Endodermal cell (in vitro differentiated cells): ENCODE data around the gene MAZ. TPM values are rescaled to one million over a fixed set of nuclear protein-coding genes. Genes with fewer than 3 reads are reported as not detected.

Experiments
- DNase-seq: peaks from one replicate; pipeline ENCODE4 v3.0.0-alpha.2; 2017
- H3K27ac ChIP-seq: 2 replicates; pipeline ENCODE4 v1.5.1; 2013; ENCODE audit warnings: mild to moderate bottlenecking, low read depth, low read length, moderate library complexity
- H3K27me3 ChIP-seq: 2 replicates; pipeline ENCODE4 v1.6.1; 2013; ENCODE audit warnings: mild to moderate bottlenecking, low read length, moderate library complexity; ENCODE audit not compliant: insufficient read depth, control insufficient read depth, poor library complexity, severe bottlenecking
- H3K36me3 ChIP-seq: 2 replicates; pipeline ENCODE4 v1.7.0; 2013; ENCODE audit warnings: mild to moderate bottlenecking, low read length, moderate library complexity; ENCODE audit not compliant: control insufficient read depth, insufficient read depth
- H3K4me1 ChIP-seq: one replicate; pipeline ENCODE4 v1.7.0; 2013; ENCODE audit warnings: low read length; ENCODE audit not compliant: control insufficient read depth, insufficient read depth
- H3K4me3 ChIP-seq: 2 replicates; pipeline ENCODE4 v1.5.1; 2013; ENCODE audit warnings: mild to moderate bottlenecking, low read length, moderate library complexity
- H3K9ac ChIP-seq: 2 replicates; pipeline ENCODE4 v1.6.1; 2013; ENCODE audit warnings: mild to moderate bottlenecking, low read length, moderate library complexity; ENCODE audit not compliant: poor library complexity, severe bottlenecking; ENCODE audit errors: extremely low read depth
- H3K9me3 ChIP-seq: 2 replicates; pipeline ENCODE4 v1.6.1; 2013; ENCODE audit warnings: mild to moderate bottlenecking, low read length, moderate library complexity; ENCODE audit not compliant: control insufficient read depth
- H3K27ac Mint-ChIP-seq: 2 replicates; pipeline ENCODE4 v1.8.0; 2020; ENCODE audit warnings: mixed read lengths
- H3K27me3 Mint-ChIP-seq: 2 replicates; pipeline ENCODE4 v1.8.0; 2021; ENCODE audit warnings: mild to moderate bottlenecking, mixed read lengths; ENCODE audit not compliant: insufficient read depth
- H3K36me3 Mint-ChIP-seq: 2 replicates; pipeline ENCODE4 v1.8.0; 2020; ENCODE audit warnings: low read depth, mixed read lengths
- H3K4me1 Mint-ChIP-seq: 2 replicates; pipeline ENCODE4 v1.8.0; 2020; ENCODE audit warnings: mixed read lengths
- H3K4me3 Mint-ChIP-seq: 2 replicates; pipeline ENCODE4 v1.8.0; 2020; ENCODE audit warnings: mild to moderate bottlenecking, moderate library complexity, mixed read lengths
- H3K9me3 Mint-ChIP-seq: 2 replicates; pipeline ENCODE4 v1.8.0; 2020; ENCODE audit warnings: mild to moderate bottlenecking, mixed read lengths
- CTCF ChIP-seq: fragments of 200-600 bp; sonication (generic); conservative IDR thresholded peaks from 2 replicates; pipeline ENCODE4 v1.5.0; 2021; ENCODE audit warnings: antibody characterized with exemption, mild to moderate bottlenecking
- WGBS, 2 experiments: methylation state at CpG; one replicate each; pipeline versions ENCODE4 v1.1.5 to v1.1.7; 2013; ENCODE audit warnings: missing lambda C conversion rate in 2 of 2, mixed read lengths in 1 of 2; ENCODE audit not compliant: insufficient coverage in 1 of 2, insufficient read length in 1 of 2; 5-methylcytosine and 5-hydroxymethylcytosine counted together
- total RNA-seq, 2 donors: library from RNA; stranded (reverse); fragmentation: NEBNext Ultra II Directional in 1 of 2; extraction: Animal tissue kit (Norgen Biotek cat#: 25700) in 1 of 2; gene quantifications; 2 replicates in 1 of 2; 3 replicates in 1 of 2; pipeline ENCODE4 v1.2.1, GENCODE V29; 2021

MAZ gene
- total RNA-seq, 2 donors from 2014 or later, result 320 to 325 TPM

GRCh38 chr16:29858149-29858849 is 52.0 kb downstream of the MAZ start:
- H3K4me1 ChIP-seq, result no peaks in the 10 kb centered on the region
- DNase-seq, result no peak
- peaks cover 31% of the 10 kb centered on the region for H3K36me3 Mint-ChIP-seq
- H3K27ac ChIP-seq, result no peak overlapping the region
- peaks cover 16% of the 10 kb centered on the region for H3K36me3 ChIP-seq
- H3K27me3 Mint-ChIP-seq, result no peaks in the 10 kb centered on the region
- 91 to 94% methylated on average over 9 to 10 of the region's 10 CpGs for WGBS, 2 experiments
- no peak overlapping the region for H3K4me3 ChIP-seq
- H3K27me3 ChIP-seq, result no peaks in the 10 kb centered on the region
- no peak for TF ChIP-seq CTCF
- H3K9ac ChIP-seq, result no peak overlapping the region
- no peak overlapping the region for H3K27ac Mint-ChIP-seq
- no peaks in the 10 kb centered on the region for H3K9me3 Mint-ChIP-seq
- H3K9me3 ChIP-seq, result no peaks in the 10 kb centered on the region
- H3K4me1 Mint-ChIP-seq, result peaks cover 2% of the 10 kb centered on the region
- H3K4me3 Mint-ChIP-seq, result no peak overlapping the region

- Mint-ChIP-seq H3K27me3 (no peaks in the 10 kb centered on the region), H3K4me3 (no peak overlapping the region), H3K36me3 (peaks cover 31% of the 10 kb centered on the region), H3K9me3 (no peaks in the 10 kb centered on the region), H3K27ac (no peak overlapping the region), H3K4me1 (peaks cover 2% of the 10 kb centered on the region)
- no peak overlapping the region for H3K4me3 ChIP-seq
- TF ChIP-seq CTCF, result no peak
- WGBS, 2 experiments, result 93 to 95% methylated on average over 15 to 19 of the region's 19 CpGs
- H3K27me3 ChIP-seq, result no peaks in the 10 kb centered on the region
- no peaks in the 10 kb centered on the region for H3K9me3 ChIP-seq
- H3K27ac ChIP-seq, result no peak overlapping the region
- peaks cover 16% of the 10 kb centered on the region for H3K36me3 ChIP-seq
- H3K9ac ChIP-seq, result no peak overlapping the region
- no peak for DNase-seq
- H3K4me1 ChIP-seq, result no peaks in the 10 kb centered on the region
Measured at GRCh38 chr16:29858974-29859373, 52.6 kb downstream of the MAZ start.

GRCh38 chr16:29860218-29860617 is 53.9 kb downstream of the MAZ start:
- H3K4me1 Mint-ChIP-seq, result peaks cover 2% of the 10 kb centered on the region
- H3K27me3 ChIP-seq, result no peaks in the 10 kb centered on the region
- H3K27ac ChIP-seq, result no peak overlapping the region
- peaks cover 31% of the 10 kb centered on the region for H3K36me3 Mint-ChIP-seq
- no peak for DNase-seq
- H3K27ac Mint-ChIP-seq, result no peak overlapping the region
- WGBS, 2 experiments, result 96 to 97% methylated on average over 3 to 9 of the region's 9 CpGs
- no peak overlapping the region for H3K4me3 Mint-ChIP-seq
- H3K27me3 Mint-ChIP-seq, result peaks cover 3% of the 10 kb centered on the region
- TF ChIP-seq CTCF, result no peak
- H3K9me3 Mint-ChIP-seq, result no peaks in the 10 kb centered on the region
- H3K9ac ChIP-seq, result no peak overlapping the region
- no peaks in the 10 kb centered on the region for H3K9me3 ChIP-seq
- H3K36me3 ChIP-seq, result peaks cover 16% of the 10 kb centered on the region
- H3K4me1 ChIP-seq, result no peaks in the 10 kb centered on the region
- no peak overlapping the region for H3K4me3 ChIP-seq

Other genes starting within 250 kb of the MAZ start
- under 1 TPM in 1 of 2 donors, not detected in 1; 0.86 TPM for gene SPN, start 143.3 kb upstream of the MAZ start, total RNA-seq
- 100 to 1,000 TPM in 1 of 2 donors, 10 to 100 TPM in 1; 92.3 to 109 TPM for gene QPRT, start 127.3 kb upstream of the MAZ start, total RNA-seq
- not detected for gene C16orf54, start 60.5 kb upstream of the MAZ start, total RNA-seq
- gene ZG16, start 28.3 kb upstream of the MAZ start, total RNA-seq, result not detected
- 100 to 1,000 TPM in 1 of 2 donors, 10 to 100 TPM in 1; 94.7 to 130 TPM for gene KIF22, start 15.8 kb upstream of the MAZ start, total RNA-seq
- 10 to 100 TPM in 1 of 2 donors, 1 to 10 TPM in 1; 8.2 to 15.7 TPM for gene PRRT2, start 5.7 kb downstream of the MAZ start, total RNA-seq
- gene PAGR1, start 9.6 kb downstream of the MAZ start, total RNA-seq, result 10 to 100 TPM; 43.0 to 65.7 TPM
- 1 to 10 TPM; 3.0 to 8.0 TPM for gene MVP, start 13.9 kb downstream of the MAZ start, total RNA-seq
- gene CDIPT, start 56.7 kb downstream of the MAZ start, total RNA-seq, result 10 to 100 TPM; 63.4 to 68.4 TPM
- gene SEZ6L2, start 93.0 kb downstream of the MAZ start, total RNA-seq, result 10 to 100 TPM; 44.0 to 52.1 TPM
- gene ASPHD1, start 94.0 kb downstream of the MAZ start, total RNA-seq, result 1 to 10 TPM; 6.1 to 8.7 TPM
- gene KCTD13, start 119.7 kb downstream of the MAZ start, total RNA-seq, result 10 to 100 TPM; 21.5 to 27.5 TPM
- 100 to 1,000 TPM; 122 to 136 TPM for gene TMEM219, start 155.6 kb downstream of the MAZ start, total RNA-seq
- 10 to 100 TPM; 44.6 to 50.2 TPM for gene TAOK2, start 167.3 kb downstream of the MAZ start, total RNA-seq
- gene HIRIP3, start 189.1 kb downstream of the MAZ start, total RNA-seq, result 10 to 100 TPM in 1 of 2 donors, 1 to 10 TPM in 1; 9.4 to 13.9 TPM
- 10 to 100 TPM; 77.4 to 80.1 TPM for gene INO80E, start 189.7 kb downstream of the MAZ start, total RNA-seq
- 1 to 10 TPM; 6.2 to 9.9 TPM for gene DOC2A, start 204.5 kb downstream of the MAZ start, total RNA-seq
- gene C16orf92, start 216.7 kb downstream of the MAZ start, total RNA-seq, result not detected
- 1 to 10 TPM; 3.3 to 3.5 TPM for gene TLCD3B, start 224.7 kb downstream of the MAZ start, total RNA-seq